Measurements from ENCODE around the gene RMDN3.

GRCh38 chr15:40697916-40698315 is 57.1 kb downstream of the RMDN3 start:
- TF ChIP-seq PREB (CRISPR knock-in tag; IDR thresholded peaks at IDR 0.05) (no peak), TBL1XR1 (IDR thresholded peaks at IDR 0.05; ENCODE audit: low read length in 2 of 2) (no peak), POLR2A (conservative IDR thresholded peaks at IDR 0.05) (no peak), NFE2L1 (tag; IDR thresholded peaks at IDR 0.05; ENCODE audit: borderline replicate concordance, low read depth) (no peak), CEBPB (tag; IDR thresholded peaks at IDR 0.05) (no peak), ZNF23 (CRISPR knock-in tag; IDR thresholded peaks at IDR 0.05) (no peak), ESRRA (IDR thresholded peaks at IDR 0.05; ENCODE audit: borderline replicate concordance, low read depth) (no peak), CREB1 (IDR thresholded peaks at IDR 0.05) (no peak), CREB1 (CRISPR knock-in tag; IDR thresholded peaks at IDR 0.05) (no peak)

Data from K562 (cell line).